G401.6 (cell line): ENCODE data around the gene ALG14.
"Not testable (repeated sequence)": the region's sequence is repeated elsewhere in the genome, so short reads cannot be mapped to it uniquely, and the experiment has no call there.

ENCODE experiments used
- FAIRE-seq: peaks from 2 replicates; lab custom pipeline; 2012; peaks lifted over from hg19 to GRCh38; lab: Jason Lieb, UNC

Gene ALG14

GRCh38 chr1:94952539-94952938 is 120.2 kb downstream of the ALG14 start:
- no peak for FAIRE-seq

- FAIRE-seq = no peak
These were observed 121.1 kb downstream of the ALG14 start for GRCh38 chr1:94951509-94952208.

GRCh38 chr1:94951046-94951445 is 121.7 kb downstream of the ALG14 start:
- FAIRE-seq = no peak

GRCh38 chr1:94949681-94950661 is 122.8 kb downstream of the ALG14 start:
- no peak for FAIRE-seq

- FAIRE-seq = no peak
These were observed 125.3 kb downstream of the ALG14 start for GRCh38 chr1:94947437-94947836.

- FAIRE-seq = no peak
These were observed 125.9 kb downstream of the ALG14 start for GRCh38 chr1:94946886-94947285.

- FAIRE-seq = no peak
These were observed 130.3 kb downstream of the ALG14 start for GRCh38 chr1:94942171-94943128.

GRCh38 chr1:94941480-94941879 is 131.3 kb downstream of the ALG14 start:
- not testable (repeated sequence) for FAIRE-seq

GRCh38 chr1:94940738-94941137 is 132.0 kb downstream of the ALG14 start:
- FAIRE-seq = no peak

GRCh38 chr1:94937820-94938219 is 134.9 kb downstream of the ALG14 start:
- no peak for FAIRE-seq

GRCh38 chr1:94936861-94937620 is 135.7 kb downstream of the ALG14 start:
- FAIRE-seq = no peak

GRCh38 chr1:94935476-94935875 is 137.3 kb downstream of the ALG14 start:
- peak; percentile 3 for FAIRE-seq

GRCh38 chr1:94935034-94935433 is 137.7 kb downstream of the ALG14 start:
- FAIRE-seq = no peak

- FAIRE-seq = no peak
These were observed 138.2 kb downstream of the ALG14 start for GRCh38 chr1:94934551-94934950.

- no peak for FAIRE-seq
These were observed 141.4 kb downstream of the ALG14 start for GRCh38 chr1:94931254-94931841.

- peak; percentile 3 for FAIRE-seq
These were observed 143.2 kb downstream of the ALG14 start for GRCh38 chr1:94929351-94930217.

GRCh38 chr1:94928293-94928939 is 144.3 kb downstream of the ALG14 start:
- no peak for FAIRE-seq

GRCh38 chr1:94927405-94928175 is 145.2 kb downstream of the ALG14 start:
- FAIRE-seq = no peak
